Skin epidermis (tissue), 12 donors: Measurements from ENCODE around the gene ROR2.

ENCODE experiments used
- H3K27ac ChIP-seq, 21 experiments: fragments of 200-600 bp; sonication (generic) in 11 of 21; one replicate each; pipeline ENCODE4 v1.5.0; 2020; ENCODE audit warnings: mild to moderate bottlenecking in 3 of 21, inconsistent platforms in 2 of 21, moderate library complexity in 2 of 21
- H3K4me3 ChIP-seq, 7 experiments: fragments of 200-600 bp; sonication (generic) in 2 of 7; one replicate each; pipeline ENCODE4 v1.5.0; 2020; ENCODE audit warnings: inconsistent platforms in 2 of 7, mild to moderate bottlenecking in 2 of 7, moderate library complexity in 1 of 7

Gene ROR2

DNA sequence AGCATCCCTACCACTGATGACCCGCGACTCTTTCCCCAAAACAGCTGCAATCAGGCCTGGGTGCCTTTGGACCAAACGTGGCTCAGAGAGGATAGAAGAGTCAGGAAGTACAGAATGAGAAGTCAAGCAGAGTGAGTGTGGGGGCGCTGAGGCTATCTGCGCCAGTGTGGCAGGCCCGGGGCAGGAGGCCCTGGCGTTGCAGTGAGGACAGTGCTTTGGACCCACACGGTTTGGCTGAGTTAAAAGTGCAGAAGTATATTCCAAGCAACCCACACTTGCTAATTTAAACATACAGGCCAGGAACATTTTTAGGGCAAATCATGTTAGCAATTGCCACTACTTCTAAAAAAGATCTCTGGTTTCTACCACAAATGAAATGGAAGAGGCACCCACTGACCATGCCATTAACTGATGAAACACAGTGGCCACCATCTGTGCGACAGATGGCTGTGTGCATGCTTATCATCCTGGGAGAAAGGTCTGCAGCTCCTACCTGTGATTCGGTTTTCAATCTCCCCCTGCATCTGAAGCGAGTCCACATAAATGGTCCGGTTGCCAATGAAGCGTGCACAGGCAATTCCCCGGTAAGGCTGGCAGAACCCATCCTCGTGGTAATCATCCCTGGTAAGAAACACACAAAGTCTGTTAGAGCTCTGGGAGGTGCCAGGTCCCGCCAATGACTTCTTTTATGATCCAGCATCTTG lies 213.0 kb downstream of the ROR2 start:
- Histone ChIP-seq H3K4me3 (no peak overlapping the region), H3K27ac (no peak overlapping the region)

DNA sequence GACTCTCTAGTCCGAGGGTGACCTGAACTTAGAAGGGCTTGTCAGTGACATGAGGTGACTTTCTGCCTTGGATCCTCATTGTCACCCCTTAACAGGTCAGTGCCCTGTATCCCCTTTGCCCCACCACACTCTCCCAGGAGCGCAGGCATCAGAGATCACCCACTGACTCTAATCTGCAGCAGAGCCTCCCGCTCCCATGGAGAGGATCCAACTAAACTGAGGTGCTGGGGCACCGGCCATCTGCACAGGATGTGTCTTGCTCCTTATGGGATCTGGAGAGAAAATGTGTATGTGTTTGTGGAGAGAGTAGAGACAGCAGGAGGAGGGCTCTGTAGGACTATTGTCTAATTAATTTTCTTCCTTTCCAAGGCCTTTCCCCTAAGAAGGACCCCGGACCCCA lies 213.7 kb downstream of the ROR2 start:
- Histone ChIP-seq H3K27ac (no peak overlapping the region), H3K4me3 (no peak overlapping the region)

DNA sequence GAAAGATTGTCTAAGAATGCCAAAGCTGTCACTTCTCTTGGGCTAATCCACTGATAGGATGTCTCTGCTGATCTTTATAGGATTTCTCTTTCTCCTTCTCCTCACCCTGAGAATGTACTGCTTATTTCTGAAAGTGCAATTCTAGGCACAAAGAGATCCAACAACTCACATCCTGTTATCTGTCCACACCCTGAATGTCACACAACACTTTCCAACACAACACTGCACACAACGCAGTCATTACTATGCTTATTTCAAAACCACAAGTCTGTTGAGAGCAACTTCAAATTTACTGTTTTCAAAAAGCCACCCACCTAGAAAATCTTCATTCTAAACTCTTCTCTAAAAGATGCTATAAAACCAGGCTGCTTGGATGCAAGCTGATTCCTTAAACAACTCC lies 215.0 kb downstream of the ROR2 start:
- no peak overlapping the region for H3K4me3 ChIP-seq
- no peak overlapping the region for H3K27ac ChIP-seq

DNA sequence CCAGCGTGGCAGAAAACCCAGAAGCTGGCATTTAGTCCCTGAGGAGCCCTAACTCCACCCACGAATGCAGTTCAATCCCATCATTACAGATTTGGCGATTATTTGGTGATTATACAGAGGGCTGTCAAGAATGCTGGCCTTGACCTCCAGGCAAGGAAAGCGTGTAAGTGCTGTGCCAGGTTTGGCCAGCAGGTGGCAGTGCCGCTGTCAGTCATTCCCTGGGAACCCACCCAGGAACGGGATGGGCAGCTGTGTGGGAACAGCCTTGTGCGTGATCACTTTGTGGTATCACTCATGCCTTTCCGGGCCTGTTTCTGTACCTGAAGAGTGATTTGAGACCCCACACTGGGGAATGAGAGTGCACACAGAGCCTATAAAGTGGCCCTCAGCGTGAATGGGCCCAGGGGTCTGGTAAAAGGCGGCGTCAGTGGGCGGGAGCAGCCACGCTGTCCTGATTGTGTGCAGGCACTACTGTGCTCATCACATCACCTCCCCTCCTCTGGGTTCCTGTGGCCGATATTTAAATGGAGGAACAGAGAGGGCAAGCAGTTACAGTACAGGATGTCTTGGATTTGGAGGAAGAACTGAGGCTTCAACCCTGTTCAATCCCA lies 215.6 kb downstream of the ROR2 start:
- no peak overlapping the region for H3K27ac ChIP-seq
- H3K4me3 ChIP-seq: no peak overlapping the region

DNA sequence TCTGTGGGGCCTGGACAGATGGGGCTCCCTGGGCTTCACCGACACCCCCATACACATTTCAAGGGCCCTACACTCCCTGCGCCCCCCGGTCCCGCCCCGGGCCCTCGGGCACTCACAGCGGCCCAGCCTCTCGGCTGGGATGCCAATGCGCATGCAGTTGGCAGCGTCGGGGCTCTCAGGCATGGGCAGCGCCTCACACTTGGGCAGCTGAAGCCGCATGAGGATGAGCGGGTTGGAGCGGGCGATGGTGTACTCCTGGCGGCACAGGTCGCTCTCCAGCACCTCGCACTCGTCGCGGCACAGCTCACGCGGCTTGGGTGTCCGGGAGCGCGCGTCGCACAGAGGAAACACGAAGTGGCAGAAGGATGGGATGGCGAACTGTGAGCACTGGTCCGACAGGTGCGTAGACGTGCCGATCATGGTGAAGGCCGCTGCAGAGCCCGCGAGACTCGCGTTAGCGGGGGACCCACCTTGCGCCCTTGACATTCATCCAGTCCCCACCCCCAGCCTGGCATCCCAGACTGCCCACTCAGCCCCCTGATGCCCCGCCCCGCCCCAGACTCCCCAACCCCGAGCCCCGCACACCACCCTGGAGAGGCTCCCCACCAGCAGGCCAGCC lies 216.9 kb downstream of the ROR2 start:
- no peak overlapping the region for H3K4me3 ChIP-seq
- no peak overlapping the region for H3K27ac ChIP-seq

- H3K4me3 ChIP-seq: no peak overlapping the region
- no peak overlapping the region for H3K27ac ChIP-seq
These were observed 217.6 kb downstream of the ROR2 start for GRCh38 chr9:91732187-91733005.

DNA sequence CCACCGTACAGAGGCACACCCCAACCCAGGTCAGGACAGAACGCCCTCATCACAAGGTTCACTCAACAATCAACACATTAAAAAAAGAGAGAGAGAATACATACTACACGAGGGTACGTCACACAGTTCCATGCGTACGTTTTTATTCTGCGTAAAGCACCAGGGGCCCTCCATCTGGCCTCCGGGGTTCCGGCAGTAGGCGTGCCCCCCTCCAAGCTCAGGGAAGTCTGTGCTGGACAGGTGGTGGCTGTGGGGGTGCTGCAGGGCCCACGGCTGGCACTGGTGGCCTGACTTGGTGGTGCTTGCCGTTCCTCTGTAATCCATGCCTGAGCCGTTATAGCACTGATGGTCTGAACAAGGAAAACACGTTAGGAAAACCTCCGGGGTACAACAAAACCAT lies 219.2 kb downstream of the ROR2 start:
- H3K4me3 ChIP-seq: no peak overlapping the region
- H3K27ac ChIP-seq: no peak overlapping the region

DNA sequence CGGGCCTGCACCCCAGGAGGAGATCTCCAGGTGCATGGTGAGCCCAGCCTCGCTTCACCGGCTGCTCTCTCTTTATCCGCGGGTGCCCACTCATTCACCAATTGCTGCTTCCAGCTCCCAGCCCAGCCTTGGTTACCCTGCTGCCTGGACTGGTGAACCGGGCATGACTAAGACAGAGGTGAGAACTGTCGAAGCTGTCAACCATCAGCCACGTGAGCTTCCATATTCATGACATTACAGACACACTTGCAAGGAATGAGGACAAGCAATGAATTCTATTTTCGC lies 220.5 kb downstream of the ROR2 start:
- Histone ChIP-seq H3K27ac (no peak overlapping the region), H3K4me3 (no peak overlapping the region)

DNA sequence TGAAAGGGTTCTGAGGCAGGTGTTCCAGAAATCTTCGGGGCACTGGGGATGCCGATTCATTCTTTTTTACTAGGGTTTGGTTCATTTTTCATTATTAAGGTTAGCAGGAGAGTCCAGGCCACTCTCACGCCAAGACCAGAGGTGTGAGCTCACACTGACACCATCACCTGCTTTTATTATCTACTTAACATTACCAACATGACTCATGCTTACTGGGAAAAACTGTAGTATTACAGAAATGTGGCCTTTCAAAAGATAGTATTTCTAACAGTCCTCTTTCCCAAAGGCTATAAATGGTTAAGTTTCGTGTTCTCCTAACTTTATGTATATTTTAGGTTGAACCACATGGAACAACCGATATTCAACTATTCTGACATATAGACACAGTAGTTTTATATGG lies 222.1 kb downstream of the ROR2 start:
- Histone ChIP-seq H3K27ac (no peak overlapping the region), H3K4me3 (no peak overlapping the region)

- H3K27ac ChIP-seq: no peak overlapping the region
- no peak overlapping the region for H3K4me3 ChIP-seq
These were observed 222.6 kb downstream of the ROR2 start for GRCh38 chr9:91727316-91727861.

GRCh38 chr9:91726406-91727100 lies 223.5 kb downstream of the ROR2 start:
- Histone ChIP-seq H3K4me3 (no peak overlapping the region), H3K27ac (no peak overlapping the region)

- H3K27ac ChIP-seq: no peak overlapping the region
- no peak overlapping the region for H3K4me3 ChIP-seq
These were observed 224.4 kb downstream of the ROR2 start for GRCh38 chr9:91725651-91726050.

- H3K4me3 ChIP-seq: no peak overlapping the region
- H3K27ac ChIP-seq: no peak overlapping the region
These were observed 225.2 kb downstream of the ROR2 start for GRCh38 chr9:91724609-91725505.

GRCh38 chr9:91724068-91724440 lies 226.0 kb downstream of the ROR2 start:
- Histone ChIP-seq H3K4me3 (no peak overlapping the region), H3K27ac (no peak overlapping the region)

GRCh38 chr9:91723420-91724067 lies 226.5 kb downstream of the ROR2 start:
- Histone ChIP-seq H3K4me3 (no peak overlapping the region), H3K27ac (no peak overlapping the region)

DNA sequence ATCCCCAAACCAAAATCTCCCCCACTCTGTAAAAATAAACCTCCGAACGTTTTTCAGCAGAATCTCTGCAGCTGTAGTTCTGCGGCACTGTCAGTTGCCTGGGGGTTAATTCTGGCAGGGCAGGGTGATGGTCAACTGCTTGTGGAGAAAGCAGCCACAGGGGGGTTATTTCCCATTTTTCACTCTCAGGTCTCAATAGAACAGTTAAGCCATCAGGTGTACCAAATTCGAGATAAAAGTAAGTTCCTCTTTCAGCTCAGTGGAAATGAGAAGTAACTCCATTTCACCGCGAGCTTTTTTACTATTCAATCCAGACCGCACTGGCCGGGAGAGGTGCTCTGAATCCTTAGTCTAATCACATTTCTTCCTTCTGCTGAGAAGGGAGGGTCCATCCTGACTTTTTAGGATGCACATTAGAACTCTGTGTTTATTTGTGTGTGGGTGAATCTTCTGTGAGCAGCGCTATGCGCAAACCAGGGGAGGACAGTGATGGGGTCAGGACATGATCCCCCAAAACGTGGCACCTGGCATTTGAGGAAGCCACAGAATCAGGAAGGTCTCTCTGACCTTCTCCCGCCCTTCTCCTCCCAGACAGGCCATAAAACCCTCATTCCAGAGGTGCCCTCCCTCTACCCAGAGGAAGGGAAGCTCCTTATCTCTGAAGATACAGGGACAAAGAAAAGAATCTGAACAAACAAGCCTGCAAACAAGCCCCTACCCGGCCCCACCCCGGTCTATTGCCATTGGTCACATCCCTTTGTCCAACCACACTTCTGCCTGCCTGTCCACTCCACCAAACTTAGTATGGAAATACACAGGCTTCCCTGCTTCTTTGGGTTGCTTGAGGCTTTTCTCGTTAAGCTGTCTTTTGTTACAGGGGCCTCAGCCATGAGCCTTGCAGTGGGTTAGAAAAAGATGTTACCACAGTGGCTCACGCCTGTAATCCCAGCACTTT lies 229.0 kb downstream of the ROR2 start:
- Histone ChIP-seq H3K4me3 (no peak overlapping the region), H3K27ac (no peak overlapping the region)

GRCh38 chr9:91720313-91720712 lies 229.7 kb downstream of the ROR2 start:
- Histone ChIP-seq H3K27ac (no peak overlapping the region), H3K4me3 (no peak overlapping the region)
